MM.1S (cell line): ENCODE data around the gene DCTN4.

Experiments used
- CTCF ChIP-seq: fragments of 300-600 bp; sonication (generic); IDR thresholded peaks from 2 replicates; pipeline ENCODE4 v1.5.1; 2016; ENCODE audit warnings: antibody characterized with exemption, low read length, mixed read lengths
- EZH2 ChIP-seq: fragments of 300-600 bp; sonication (generic); optimal IDR thresholded peaks from 2 replicates; pipeline ENCODE3; 2017; ENCODE audit warnings: low read depth, mild to moderate bottlenecking, antibody characterized with exemption, low read length, mixed read lengths
- EZH2phosphoT487 ChIP-seq: fragments of 300-600 bp; sonication (generic); IDR thresholded peaks from 2 replicates; pipeline ENCODE4 v1.6.1; 2018; ENCODE audit warnings: antibody characterized with exemption, low read length

- no peak for TF ChIP-seq CTCF
- no peak for TF ChIP-seq EZH2
- no peak for TF ChIP-seq EZH2phosphoT487
Observed at GRCh38 chr5:150788977-150789376, 30.2 kb upstream of the DCTN4 start.
